Peyer's patch (tissue), 4 donors: Measurements from ENCODE around the gene CORO7. TPM values are rescaled to one million over a fixed set of nuclear protein-coding genes. Genes with fewer than 3 reads are reported as not detected.
A peak's percentile ranks its signal among the peaks of the same experiment; 100 is the strongest.

Source experiments
- DNase-seq, 3 donors: peaks; one replicate each; pipeline ENCODE4 v3.0.0-alpha.2; 2017 to 2019
- H3K27ac ChIP-seq, 4 donors: fragments of 200-600 bp; sonication (generic); one replicate each; pipeline ENCODE4 v1.5.1; 2016 to 2019
- H3K27me3 ChIP-seq, 2 donors: fragments of 200-600 bp; sonication (generic); one replicate each; pipeline ENCODE4 v1.5.1; 2019
- H3K36me3 ChIP-seq, 3 donors: fragments of 200-600 bp; sonication (generic); one replicate each; pipeline ENCODE4 v1.5.1; 2016 to 2019
- H3K4me1 ChIP-seq, 4 donors: fragments of 200-600 bp; sonication (generic); one replicate each; pipeline ENCODE4 v1.5.1; 2016 to 2019
- H3K4me3 ChIP-seq, 4 donors: fragments of 200-600 bp; sonication (generic); 1 replicate in 3 of 4; 2 replicates in 1 of 4; pipeline ENCODE4 v1.5.1; 2016 to 2019; ENCODE audit warnings: mild to moderate bottlenecking in 1 of 4
- H3K9me3 ChIP-seq, 4 donors: fragments of 200-600 bp; sonication (generic); one replicate each; pipeline ENCODE4 v1.5.1; 2016 to 2019; ENCODE audit warnings: mild to moderate bottlenecking in 1 of 4
- POLR2A ChIP-seq, 2 donors: fragments of 450-650 bp; IDR thresholded peaks; one replicate each; pipeline ENCODE4 v1.5.1; 2017; ENCODE audit warnings: antibody characterized with exemption in 2 of 2, mild to moderate bottlenecking in 2 of 2, moderate library complexity in 2 of 2
- total RNA-seq, 4 donors: library from RNA; depleted of rRNA; stranded (reverse); fragments of >200 nt; gene quantifications; one replicate each; pipeline ENCODE4 v1.1.0, GENCODE V29; 2016
- TF ChIP-seq, protein P1 (sequence below), 6 experiments: fragments of 450-650 bp in 4 of 6; fragments of 200-600 bp in 2 of 6; sonication (generic) in 1 of 6; IDR thresholded peaks; one replicate each; pipeline ENCODE4 v1.5.1; 2017 to 2019; ENCODE audit warnings: antibody characterized with exemption in 6 of 6, mild to moderate bottlenecking in 3 of 6, moderate library complexity in 1 of 6

CORO7 gene
- total RNA-seq, 4 donors from 2014 or later, result 73.4 to 219 (median 110) TPM

- H3K4me1 ChIP-seq, result peaks cover 0 to 7% (median 0%) of the 10 kb centered on the region in 4 donors
- no peak overlapping the region for H3K4me3 ChIP-seq
- TF ChIP-seq, protein P1, sequence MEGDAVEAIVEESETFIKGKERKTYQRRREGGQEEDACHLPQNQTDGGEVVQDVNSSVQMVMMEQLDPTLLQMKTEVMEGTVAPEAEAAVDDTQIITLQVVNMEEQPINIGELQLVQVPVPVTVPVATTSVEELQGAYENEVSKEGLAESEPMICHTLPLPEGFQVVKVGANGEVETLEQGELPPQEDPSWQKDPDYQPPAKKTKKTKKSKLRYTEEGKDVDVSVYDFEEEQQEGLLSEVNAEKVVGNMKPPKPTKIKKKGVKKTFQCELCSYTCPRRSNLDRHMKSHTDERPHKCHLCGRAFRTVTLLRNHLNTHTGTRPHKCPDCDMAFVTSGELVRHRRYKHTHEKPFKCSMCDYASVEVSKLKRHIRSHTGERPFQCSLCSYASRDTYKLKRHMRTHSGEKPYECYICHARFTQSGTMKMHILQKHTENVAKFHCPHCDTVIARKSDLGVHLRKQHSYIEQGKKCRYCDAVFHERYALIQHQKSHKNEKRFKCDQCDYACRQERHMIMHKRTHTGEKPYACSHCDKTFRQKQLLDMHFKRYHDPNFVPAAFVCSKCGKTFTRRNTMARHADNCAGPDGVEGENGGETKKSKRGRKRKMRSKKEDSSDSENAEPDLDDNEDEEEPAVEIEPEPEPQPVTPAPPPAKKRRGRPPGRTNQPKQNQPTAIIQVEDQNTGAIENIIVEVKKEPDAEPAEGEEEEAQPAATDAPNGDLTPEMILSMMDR (IDR thresholded peaks at IDR 0.05), result no peak
- TF ChIP-seq POLR2A (IDR thresholded peaks at IDR 0.05), result no peak
- peaks cover 0 to 59% (median 0%) of the 10 kb centered on the region in 3 donors for H3K36me3 ChIP-seq
- H3K27ac ChIP-seq, result no peak overlapping the region
- H3K27me3 ChIP-seq, result no peaks in the 10 kb centered on the region
- H3K9me3 ChIP-seq, result no peaks in the 10 kb centered on the region
- DNase-seq, result no peak
Observed at GRCh38 chr16:4381935-4382794, 34.2 kb downstream of the CORO7 start.

DNA sequence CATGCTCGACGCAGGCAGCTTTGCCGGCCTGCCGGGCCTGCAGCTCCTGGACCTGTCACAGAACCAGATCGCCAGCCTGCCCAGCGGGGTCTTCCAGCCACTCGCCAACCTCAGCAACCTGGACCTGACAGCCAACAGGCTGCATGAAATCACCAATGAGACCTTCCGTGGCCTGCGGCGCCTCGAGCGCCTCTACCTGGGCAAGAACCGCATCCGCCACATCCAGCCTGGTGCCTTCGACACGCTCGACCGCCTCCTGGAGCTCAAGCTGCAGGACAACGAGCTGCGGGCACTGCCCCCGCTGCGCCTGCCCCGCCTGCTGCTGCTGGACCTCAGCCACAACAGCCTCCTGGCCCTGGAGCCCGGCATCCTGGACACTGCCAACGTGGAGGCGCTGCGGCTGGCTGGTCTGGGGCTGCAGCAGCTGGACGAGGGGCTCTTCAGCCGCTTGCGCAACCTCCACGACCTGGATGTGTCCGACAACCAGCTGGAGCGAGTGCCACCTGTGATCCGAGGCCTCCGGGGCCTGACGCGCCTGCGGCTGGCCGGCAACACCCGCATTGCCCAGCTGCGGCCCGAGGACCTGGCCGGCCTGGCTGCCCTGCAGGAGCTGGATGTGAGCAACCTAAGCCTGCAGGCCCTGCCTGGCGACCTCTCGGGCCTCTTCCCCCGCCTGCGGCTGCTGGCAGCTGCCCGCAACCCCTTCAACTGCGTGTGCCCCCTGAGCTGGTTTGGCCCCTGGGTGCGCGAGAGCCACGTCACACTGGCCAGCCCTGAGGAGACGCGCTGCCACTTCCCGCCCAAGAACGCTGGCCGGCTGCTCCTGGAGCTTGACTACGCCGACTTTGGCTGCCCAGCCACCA lies 35.1 kb downstream of the CORO7 start:
- TF ChIP-seq, protein P1 (IDR thresholded peaks at IDR 0.05), result no peak
- no peak for TF ChIP-seq POLR2A (IDR thresholded peaks at IDR 0.05)
- no peak overlapping the region for H3K4me3 ChIP-seq
- peaks cover 0 to 14% (median 0%) of the 10 kb centered on the region in 4 donors for H3K4me1 ChIP-seq
- H3K27me3 ChIP-seq, result no peaks in the 10 kb centered on the region
- no peak overlapping the region for H3K27ac ChIP-seq
- no peak for DNase-seq
- no peaks in the 10 kb centered on the region for H3K9me3 ChIP-seq
- H3K36me3 ChIP-seq, result peaks cover 0 to 52% (median 0%) of the 10 kb centered on the region in 3 donors

DNA sequence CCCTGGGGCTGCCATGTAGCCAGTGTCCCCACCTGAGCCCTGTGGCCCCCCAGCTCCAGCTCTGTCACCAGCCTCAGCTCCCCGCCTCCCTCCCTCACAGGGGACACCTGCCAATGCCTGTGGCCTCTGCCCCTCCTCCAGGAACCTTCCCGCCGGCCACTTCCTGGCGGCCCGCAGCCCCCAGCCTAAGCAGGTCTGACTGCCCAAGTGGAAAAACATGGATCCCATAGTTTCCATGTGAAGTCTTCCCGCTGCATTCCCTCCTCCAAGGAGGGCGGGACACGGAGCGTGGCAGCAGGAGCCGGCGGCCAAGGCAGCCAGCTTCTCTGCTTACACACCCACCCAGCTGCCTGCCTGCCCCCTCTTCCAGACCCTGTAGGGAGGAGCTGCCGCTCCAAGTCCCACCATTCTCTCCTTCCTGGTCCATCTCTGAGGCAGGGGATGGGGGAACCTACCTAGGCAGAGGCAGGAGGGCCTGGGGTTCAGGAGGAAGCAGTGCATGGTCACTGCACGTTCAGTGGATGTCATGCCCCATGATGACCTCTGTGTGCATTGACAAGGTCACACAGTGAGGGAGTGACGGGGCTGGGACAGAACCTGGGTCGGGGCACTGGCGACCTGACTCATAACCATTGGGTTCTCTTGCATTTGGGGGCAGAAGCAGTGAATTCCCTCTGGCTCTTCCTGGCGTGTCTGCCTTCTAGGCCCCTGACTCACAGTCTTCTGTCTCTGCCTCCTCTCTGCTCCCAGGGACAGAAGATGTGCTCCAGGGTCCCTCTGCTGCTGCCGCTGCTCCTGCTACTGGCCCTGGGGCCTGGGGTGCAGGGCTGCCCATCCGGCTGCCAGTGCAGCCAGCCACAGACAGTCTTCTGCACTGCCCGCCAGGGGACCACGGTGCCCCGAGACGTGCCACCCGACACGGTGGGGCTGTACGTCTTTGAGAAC lies 36.0 kb downstream of the CORO7 start:
- TF ChIP-seq POLR2A (IDR thresholded peaks at IDR 0.05), result no peak
- TF ChIP-seq, protein P1 (IDR thresholded peaks at IDR 0.05), result no peak
- H3K27me3 ChIP-seq, result no peaks in the 10 kb centered on the region
- H3K4me1 ChIP-seq, result peaks cover 0 to 22% (median 0%) of the 10 kb centered on the region in 4 donors

GRCh38 chr16:4378999-4379690 lies 37.3 kb downstream of the CORO7 start:
- no peaks in the 10 kb centered on the region for H3K27me3 ChIP-seq
- TF ChIP-seq, protein P1 (IDR thresholded peaks at IDR 0.05), result no peak
- H3K4me1 ChIP-seq, result peaks cover 0 to 33% (median 0%) of the 10 kb centered on the region in 4 donors
- no peak overlapping the region for H3K4me3 ChIP-seq
- no peaks in the 10 kb centered on the region for H3K9me3 ChIP-seq
- DNase-seq, result no peak
- peaks cover 0 to 36% (median 0%) of the 10 kb centered on the region in 3 donors for H3K36me3 ChIP-seq
- peak overlapping the region in 1 of 4 donors; percentile 17 for H3K27ac ChIP-seq

More for the DNA sequence above, 36.0 kb downstream of the CORO7 start:
- Histone ChIP-seq H3K27ac (no peak overlapping the region), H3K4me3 (no peak overlapping the region), H3K36me3 (peaks cover 0 to 48% (median 0%) of the 10 kb centered on the region in 3 donors), H3K9me3 (no peaks in the 10 kb centered on the region)
- no peak for DNase-seq
